DOHH2 (cell line): Measurements from ENCODE around the gene TPRG1L.

Experiments used
- EZH2phosphoT487 ChIP-seq: fragments of 200-600 bp; sonication (generic); IDR thresholded peaks from 2 replicates; pipeline ENCODE4 v1.6.1; 2017; ENCODE audit warnings: borderline replicate concordance, mild to moderate bottlenecking, antibody characterized with exemption, low read length, moderate library complexity, mixed read lengths
- TF ChIP-seq, protein P1 (sequence below): fragments of 200-600 bp; sonication (generic); IDR thresholded peaks from one replicate; pipeline ENCODE4 v1.5.1; 2014; ENCODE audit warnings: antibody characterized with exemption, mild to moderate bottlenecking, low read depth, low read length; ENCODE audit not compliant: poor library complexity, severe bottlenecking

DNA sequence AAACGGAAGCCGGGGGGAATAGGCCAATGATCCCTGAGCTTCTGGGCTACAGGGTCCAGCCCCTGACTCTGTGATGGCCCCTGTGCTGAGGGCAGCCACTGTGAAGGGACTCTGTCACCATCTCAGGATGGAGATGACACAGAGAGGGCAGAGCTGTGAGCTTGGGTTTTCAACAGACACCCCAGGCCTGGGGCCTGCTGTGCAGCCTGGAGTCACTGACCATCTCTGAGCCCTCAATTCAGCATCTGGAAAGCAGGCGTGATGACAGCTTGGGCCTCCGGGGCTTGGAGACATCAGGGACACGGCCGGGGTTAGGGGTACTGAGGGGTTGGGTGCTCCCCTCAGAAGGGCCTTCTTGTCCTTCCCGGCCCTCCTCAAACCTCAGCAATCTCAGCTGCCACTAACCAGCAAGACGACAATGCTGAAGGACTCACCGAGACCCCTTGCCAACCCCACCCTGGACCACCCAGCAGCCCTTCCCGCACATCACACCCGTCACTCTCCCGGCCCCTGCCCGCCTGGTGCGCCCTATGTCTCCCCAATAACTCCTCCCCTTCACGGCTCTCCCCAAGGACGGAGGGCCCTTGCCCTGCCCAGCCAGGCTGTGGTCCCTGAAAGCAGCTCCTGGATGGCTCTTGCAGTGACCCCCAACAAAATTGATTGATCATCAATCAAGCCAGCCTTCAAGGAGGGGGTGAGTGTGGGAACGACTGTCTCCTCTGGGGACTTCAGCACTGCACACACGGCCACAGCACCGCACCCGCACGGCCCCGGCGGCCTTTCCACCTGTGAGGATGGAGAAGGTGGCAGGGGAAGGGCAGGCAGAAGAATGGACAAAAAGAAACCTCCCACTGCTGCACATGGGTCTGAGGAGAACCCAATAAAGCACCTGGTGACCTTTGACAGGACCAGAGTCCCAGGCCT is 17.8 kb upstream of the TPRG1L start:
- TF ChIP-seq, protein P1, sequence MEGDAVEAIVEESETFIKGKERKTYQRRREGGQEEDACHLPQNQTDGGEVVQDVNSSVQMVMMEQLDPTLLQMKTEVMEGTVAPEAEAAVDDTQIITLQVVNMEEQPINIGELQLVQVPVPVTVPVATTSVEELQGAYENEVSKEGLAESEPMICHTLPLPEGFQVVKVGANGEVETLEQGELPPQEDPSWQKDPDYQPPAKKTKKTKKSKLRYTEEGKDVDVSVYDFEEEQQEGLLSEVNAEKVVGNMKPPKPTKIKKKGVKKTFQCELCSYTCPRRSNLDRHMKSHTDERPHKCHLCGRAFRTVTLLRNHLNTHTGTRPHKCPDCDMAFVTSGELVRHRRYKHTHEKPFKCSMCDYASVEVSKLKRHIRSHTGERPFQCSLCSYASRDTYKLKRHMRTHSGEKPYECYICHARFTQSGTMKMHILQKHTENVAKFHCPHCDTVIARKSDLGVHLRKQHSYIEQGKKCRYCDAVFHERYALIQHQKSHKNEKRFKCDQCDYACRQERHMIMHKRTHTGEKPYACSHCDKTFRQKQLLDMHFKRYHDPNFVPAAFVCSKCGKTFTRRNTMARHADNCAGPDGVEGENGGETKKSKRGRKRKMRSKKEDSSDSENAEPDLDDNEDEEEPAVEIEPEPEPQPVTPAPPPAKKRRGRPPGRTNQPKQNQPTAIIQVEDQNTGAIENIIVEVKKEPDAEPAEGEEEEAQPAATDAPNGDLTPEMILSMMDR, result no peak
- TF ChIP-seq EZH2phosphoT487, result no peak
